GM21619 (cell line): ENCODE results near the gene GOPC.
"Not testable (repeated sequence)": the region's sequence is repeated elsewhere in the genome, so short reads cannot be mapped to it uniquely, and the experiment has no call there.

Experiments
- ATAC-seq: cut with Tn5 transposase; IDR thresholded peaks from one replicate; pipeline ENCODE4 v1.9.1; 2021; ENCODE audit not compliant: unreplicated experiment

The GOPC gene

DNA sequence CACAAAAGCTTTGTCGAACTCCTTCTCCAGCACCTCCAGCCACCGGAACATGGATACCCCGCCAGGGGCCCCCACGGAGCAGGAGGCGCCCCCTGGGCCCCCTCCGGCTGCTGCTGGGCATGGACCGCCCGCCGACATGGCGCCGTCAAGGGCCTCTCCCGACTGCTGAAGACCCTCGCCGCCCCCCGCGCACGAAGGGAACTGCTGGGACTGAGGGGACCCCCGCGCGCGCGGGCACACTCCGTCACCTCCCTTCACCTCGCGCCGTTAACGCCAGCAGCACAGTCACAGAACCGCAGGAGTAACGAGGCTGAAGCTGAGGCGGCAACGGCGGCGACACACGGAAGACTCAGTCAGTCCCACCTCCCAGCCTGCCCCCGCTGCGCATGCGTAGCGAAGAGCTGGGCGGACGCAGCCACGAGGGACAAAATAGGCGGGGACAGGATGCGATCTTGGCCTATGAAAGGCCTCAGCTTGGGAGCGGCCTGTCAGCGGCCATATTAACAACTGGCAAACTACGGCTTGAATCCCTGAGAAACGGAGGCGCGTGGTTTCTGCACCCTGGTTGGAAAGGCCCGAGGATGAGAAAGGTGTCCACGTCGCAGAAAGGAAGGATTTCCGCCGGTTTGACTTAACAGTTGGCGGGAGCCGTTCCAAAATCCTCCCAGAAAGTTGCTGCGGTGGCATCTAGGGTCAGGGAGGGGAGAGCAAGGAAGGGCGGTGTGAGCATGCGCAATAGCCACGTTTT is at the start of gene GOPC:
Gene GOPC (minus strand): TSS at position 361 of the 748 bp plus-strand sequence. CDS start 223 bp downstream, at position 138.
- peak; percentile 87 for ATAC-seq

DNA sequence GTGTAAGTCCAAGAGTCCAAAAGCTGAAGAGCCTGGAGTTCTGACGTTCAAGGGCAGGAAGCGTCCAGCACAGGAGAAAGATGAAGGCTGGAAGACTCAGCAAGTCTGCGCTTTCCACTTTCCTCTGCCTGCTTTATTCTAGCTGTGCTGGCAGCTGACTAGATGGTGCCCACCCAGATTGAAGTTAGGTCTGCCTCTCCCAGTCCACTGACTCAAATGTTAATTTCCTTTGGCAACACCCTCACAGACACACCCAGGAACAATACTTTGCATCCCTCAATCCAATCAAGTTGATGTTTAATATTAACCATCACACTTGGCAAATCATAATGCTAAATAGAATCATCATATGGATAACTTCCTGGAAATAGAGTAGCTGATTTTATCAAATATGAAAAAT is 49.7 kb upstream of the GOPC start:
- not testable (repeated sequence) for ATAC-seq

DNA sequence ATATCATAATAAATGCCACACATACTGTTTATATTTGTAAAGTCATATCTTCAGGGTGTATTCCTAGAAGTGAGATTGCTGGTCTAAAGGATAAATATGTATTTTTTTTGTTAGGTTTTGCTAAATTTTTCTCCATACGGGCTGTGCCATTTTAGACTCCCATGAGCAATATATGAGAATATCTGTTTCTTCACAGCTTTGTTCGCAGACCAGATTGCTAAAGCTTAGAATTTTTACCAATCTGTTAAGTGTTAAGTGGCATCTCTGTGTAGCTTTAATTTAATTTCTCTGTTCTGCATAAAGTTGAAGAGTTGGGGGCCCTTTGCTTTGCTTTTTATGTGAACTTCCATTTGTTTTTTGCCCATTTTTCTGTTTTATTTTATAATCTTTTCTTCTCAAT is 40.7 kb upstream of the GOPC start:
- no peak for ATAC-seq

DNA sequence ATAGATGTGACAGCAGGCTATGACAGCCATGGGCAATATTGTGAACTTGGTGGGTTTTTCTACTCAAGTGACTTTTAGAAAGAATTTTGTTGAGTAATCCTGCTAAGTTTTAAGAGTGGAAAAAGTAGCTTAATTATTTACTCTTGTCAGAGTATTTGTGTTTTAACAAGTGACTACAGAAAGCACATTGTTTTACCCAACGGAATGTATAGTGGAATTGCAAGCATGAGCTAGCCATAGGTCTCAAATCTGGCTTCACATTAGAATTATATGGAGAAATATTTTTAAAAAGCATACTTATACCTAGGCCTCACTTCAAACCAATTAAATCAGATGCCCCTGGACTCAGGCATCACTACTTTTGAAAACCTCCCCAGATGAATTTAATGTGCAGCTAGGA is 35.5 kb upstream of the GOPC start:
- ATAC-seq: no peak

DNA sequence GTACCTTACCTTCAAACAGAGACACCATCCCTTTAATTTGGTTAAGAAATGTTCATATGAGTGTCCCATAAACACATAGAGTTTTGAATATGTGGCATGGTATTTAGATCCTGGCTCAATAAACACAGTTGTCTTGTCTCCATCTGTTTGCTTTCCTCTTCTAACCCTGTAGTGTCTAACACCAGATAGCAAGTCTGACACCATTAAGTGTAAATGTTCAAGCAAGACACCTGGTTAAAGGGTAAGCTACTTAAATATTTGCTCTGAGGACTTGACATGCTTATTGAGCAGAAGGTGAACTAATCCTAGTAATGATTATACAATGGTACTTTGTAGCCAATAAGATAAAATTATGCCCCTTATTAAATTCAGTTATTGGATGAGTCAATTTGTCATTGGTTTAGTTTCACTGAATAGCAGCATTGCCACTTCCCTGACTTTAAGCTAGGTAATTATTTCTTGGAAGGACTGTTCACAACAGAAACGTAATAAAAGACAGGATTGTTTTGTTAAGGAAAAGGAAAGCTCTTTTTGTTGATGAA is 26.9 kb upstream of the GOPC start:
- no peak for ATAC-seq

DNA sequence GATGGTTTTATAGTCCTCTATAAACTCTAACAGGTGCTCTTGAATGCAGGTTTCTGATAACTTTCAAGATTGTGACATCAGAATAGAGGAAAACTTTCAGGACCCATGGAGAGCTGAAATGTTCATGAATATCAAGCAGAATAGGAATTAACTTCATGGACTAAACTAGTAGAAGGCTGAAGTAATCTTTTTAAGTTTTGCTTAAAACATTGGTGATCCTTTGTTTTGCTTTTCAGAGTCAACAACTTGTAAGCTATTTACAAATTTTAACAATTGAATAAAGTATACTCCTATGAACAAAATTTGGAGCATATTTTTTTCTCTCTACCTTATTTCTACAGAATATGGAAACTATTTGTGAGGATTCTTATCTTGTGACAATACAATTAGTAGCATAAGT is 25.2 kb upstream of the GOPC start:
- ATAC-seq: no peak

DNA sequence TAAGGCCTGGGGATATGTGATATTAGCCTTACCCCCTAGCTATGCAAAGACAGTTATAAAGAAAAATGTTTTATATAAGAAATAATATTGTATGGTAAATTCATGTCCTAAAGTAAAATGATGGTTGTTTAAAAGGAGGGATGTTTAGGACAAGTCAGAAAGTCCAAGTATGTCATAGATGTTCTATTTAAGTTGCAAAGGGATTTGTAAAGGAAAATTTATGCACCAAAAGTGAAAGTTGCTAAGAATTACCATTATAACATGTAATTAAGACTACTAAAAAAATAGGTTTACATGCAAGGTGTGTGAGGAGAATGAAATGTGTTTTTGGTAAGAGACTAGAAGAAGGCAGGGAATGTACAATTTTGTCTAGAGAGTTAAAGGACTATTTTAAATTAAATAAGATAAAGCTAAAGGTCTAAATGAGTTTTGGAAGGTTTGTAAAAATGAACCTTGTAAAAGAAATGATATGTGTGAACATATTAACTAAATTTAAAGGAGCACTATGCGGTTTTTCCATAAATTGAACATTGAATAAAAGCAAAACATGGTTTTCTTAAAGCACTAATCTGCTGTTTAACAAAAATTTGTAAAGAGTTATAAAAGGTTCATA is 22.7 kb upstream of the GOPC start:
- no peak for ATAC-seq

DNA sequence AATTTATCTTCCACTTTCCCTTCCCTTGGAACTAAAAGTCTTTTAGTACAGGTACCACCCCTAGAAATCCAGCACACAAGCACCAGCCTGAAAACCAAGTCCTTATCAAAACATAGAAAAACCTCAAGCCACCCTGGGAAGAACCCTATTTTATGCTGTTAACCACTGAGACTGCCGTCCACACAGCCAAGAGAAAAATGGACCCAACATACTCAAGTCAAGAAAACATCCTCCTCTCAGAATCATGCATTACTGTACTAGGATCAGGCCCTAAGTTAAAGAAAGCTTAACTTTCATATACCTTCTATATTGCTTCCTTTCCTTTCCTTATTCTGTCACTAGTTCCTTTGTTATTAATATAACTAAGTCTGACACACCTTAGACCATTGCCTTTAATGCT is 16.9 kb upstream of the GOPC start:
- ATAC-seq: no peak

DNA sequence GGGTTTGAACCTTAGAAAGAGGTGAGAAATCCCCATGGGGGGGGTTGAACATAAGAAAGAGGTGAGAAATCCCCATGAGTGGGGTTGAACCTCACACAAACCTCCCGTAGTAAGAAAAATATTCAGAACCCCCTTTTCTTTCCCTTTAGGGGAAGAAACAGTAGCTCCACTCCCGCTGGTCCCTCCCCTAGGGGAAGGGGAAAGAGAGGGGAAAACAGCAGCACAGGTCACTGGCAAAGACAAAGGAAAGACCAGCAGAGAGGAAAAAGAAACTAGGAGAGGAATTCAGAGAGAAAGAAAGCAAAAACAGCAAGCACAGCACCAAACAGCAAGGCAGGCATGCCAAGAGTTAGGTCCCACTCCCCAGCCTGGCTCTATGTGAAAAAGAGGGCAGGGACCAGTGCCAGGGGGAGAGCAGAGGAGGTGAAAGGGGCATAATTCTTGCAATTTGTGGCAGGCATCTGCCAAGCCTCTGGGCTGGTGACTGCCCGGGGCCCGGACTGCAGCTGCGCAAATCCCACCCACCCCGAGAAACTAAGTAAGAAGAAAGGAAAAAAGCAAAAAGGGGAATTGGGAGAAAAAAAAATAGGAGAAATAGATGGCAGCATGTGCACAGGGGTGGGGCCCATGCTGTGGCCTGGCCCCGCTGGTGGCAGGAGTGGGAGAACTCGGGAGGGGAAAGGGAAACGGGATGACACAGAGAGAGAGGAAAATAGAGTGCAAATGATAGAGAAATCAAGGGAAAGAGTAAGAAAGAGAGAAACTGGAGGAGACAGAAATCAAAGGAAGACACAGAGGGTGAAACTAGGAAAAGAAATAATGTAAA is 15.1 kb upstream of the GOPC start:
- ATAC-seq: no peak

DNA sequence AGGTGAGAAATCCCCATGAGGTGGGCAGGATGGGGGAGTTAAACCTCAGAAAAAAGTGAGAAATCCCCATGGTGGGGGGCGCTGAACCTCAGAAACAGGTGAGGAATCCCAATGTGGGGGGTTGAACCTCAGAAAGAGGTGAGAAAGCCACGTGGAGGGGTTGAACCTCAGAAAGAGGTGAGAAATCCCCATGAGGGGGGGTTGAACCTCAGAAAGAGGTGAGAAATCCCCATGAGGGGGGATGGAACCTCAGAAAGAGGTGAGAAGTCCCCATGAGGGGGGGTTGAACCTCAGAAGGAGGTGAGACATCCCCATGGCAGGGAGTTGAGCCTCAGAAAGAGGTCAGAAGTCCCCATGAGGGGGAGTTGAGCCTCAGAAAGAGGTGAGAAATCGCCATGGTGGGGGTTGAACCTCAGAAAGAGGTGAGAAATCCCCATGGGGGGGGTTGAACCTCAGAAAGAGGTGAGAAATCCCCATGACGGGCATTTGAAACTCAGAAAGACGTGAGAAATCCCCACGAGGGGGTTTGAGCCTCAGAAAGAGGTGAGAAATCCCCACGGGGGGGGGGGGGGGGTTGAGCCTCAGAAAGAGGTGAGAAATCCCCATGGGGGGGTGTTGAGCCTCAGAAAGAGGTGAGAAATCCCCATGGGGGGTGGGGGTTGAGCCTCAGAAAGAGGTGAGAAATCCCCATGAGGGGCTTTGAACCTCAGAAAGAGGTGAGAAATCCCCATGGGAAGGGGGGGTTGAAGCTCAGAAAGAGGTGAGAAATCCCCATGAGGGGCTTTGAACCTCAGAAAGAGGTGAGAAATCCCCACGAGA is 14.3 kb upstream of the GOPC start:
- ATAC-seq: no peak

DNA sequence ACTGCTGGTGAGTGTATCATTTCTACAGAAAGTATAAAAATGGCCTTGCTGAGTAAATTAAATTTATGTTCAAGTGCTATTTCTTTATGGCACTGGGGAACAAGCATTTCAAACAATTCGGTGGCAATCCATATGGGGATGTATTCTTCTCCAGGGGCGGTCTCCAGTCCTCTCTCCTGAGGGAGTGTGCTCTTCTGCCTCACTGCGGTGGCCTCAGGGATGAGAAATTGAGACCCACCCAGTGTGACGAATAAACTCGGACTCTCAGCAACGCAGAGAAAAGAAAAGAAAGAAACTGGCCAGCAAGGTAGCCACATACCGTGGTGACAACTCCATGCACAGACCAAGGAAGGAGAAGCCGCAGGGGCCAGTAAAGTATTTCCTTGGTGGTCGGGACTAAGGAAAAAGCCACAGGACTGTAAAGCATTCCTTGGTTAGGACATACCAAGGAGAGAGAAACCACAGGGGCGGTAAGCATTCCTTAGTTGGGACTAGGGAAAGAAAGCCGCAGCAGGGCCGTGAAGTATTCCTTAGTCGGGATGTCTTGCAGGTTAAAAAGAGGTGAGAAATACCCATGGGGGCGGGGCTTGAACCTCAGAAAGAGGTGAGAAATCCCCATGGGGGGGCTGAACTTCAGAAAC is 13.6 kb upstream of the GOPC start:
- ATAC-seq: no peak

DNA sequence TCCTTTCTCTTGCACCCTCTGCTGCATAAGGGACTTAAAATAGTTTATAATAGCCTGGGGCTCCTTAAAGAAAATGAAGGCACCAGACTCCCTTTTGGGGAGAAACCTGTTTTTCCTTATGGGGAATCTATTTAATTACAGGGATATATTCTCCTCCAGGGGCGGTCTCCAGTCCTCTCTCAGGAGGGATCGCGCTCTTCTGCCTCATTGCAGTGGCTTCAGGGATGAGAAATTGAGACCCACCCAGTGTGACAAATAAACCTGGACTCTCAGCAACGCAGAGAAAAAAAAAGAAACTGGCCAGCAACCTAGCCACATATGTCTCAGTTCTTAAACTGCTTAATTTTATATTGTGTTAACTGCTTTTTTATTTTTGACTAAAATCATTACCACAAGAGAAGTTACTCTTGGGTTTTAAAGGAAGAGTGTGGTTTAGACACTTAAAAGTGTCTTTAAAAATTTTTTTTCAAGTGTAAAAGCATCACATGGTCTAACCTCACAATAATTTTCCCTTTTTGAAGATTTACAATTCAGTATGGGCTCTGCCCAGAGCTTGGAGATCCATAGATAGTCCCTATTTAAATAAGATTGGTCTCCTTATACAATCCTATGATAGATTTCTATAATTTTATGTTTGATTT is 11.7 kb upstream of the GOPC start:
- ATAC-seq: no peak

DNA sequence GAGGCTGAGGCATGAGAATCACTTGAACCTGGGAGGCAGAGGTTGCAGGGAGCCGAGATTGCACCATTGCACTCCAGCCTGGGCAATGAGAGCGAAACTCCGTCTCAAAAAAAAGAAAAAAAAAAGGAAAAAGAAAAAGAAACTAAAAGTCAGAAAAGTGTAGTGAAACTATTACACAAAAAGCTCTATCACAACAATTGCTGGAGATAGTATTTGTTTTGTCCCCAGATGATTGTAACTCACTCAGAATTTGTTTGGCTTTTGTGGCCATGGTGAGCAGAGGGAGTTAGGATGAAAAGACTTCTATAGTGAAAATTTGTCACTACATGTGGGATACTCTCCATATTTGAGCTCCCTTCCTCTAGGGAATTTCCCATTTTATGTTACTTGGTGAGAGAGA is 5.2 kb upstream of the GOPC start:
- no peak for ATAC-seq

DNA sequence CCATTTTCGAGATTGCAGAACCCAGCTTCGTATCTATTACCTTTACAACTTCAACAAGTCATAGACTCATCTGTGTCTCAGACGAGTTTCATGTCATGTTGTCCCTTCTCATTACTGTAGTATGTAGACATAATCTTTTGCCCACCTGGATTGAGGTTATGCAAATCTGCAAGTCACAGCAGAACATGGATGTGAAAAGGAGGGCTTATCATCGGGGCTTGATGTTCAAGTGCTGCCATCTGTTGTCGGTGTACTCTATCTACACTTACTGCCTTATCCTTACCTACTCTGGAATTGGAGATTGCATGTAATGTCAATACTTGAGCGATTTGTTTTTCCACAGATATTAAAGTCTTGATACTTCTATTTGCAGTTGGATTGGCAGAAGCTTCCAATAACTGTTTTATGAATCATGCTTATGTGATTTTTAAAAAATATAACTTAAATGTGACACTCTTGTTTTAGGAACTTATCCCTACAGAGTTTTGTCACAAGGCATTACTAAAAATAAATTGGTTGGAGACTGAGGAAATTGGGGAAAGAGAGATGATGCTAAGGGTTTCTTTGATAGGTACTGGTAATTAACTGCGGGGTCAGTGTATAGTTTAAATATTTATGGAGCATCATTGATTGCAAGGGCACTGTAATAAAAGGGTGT is 3.0 kb upstream of the GOPC start:
- peak; percentile 37 for ATAC-seq

DNA sequence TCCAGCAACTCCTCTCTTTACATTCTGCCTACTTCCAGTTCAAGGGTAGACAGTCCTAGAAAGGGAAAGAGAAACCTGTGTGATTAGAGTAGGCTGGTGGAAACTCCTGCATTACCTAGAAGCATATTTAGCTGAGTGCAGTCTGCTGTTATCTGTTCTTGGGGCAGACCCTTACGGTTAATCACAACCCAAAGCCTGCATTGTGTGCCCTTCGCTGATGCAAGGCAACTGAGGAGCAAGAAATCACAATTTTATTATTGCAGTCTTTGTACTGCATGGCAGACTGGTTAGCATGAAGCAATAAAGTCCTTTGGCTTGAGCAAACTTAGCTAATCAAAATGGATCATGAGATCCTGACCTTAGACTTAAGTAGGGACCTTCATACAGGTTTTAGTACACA is 1.5 kb upstream of the GOPC start:
- ATAC-seq: no peak

DNA sequence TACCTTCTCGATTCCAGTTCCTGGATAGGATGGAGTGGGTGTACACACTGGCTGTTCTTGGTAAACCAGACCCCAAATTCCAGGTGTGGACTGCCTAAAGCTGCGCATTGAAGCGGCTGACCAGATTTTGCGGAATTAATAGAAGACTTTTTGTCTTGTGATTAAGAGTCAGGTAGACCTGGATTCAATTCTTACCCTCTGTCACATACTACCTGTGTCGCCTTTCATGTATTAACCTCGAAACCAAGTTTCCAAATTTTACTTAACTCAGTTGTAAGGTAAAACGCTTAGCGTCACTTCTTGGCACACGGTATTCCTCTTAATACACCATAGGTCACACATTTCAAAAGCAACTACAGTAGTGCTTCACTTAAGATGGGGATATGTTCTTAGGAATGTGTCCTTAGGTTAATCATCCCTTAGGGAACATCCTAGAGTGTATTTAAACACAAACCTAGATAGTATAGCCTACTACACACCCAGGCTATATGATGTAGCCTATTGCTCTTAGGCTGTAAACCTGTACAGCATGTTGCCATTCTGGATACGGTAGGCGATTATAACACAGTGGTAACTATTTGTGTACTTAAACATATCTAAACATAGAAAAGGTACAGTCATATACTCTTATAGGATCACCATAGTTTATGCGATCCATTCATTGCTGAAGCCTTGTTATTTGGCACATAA is 733 bp upstream of the GOPC start:
- no peak for ATAC-seq

DNA sequence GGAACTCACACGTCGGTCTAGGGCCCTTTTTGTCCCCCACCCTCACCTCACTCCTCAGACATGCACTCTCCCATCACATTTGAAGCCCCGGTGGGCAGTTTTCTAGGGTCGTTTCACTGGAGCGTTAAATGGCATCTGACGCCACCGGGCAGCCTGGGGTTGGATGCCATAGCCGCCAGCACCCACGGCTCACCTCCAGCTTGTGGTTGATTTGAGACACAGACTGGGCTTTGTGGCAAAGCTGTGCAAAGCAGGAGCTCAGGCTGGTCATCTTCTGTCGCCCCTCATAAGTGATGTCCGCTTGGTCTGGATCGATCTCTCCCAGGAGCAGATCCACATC is 530 bp downstream of the GOPC start:
- ATAC-seq: peak; percentile 15

DNA sequence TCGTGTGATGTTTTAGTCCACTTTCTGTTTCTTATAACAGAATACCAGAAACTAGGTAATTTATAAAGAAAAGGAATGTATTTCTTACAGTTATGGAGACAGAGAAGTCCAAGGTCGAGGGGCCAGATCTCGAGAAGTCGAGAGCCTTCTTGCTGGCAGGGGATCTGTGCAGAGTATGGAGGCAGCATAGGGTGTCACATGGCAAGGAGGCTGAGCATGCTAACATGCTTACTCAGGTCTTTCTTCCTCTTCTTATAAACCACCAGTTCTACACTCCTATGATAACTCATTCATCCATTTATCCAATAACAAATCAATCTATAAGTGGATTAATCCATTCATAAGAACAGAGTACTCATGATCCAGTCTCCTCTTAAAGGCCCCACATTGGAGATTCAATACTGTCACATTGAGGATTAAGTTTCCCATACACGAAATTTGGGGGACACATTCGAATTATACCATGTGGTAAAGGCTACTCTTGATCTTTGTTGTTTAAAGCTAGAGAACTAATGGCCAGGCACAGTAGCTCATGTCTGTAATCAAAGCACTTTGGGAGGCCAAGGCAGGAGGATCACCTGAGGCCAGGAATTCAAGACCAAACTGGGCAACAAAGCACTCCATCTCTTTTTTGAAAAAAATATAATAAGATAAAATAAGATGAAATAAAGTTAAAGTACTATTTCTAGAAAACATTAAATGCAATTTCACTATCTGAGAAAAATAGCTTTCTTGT is 2.1 kb downstream of the GOPC start:
- no peak for ATAC-seq
